ENCODE results near the gene DDX51. TPM values are rescaled to one million over a fixed set of nuclear protein-coding genes. Genes with fewer than 3 reads are reported as not detected.

DDX51 gene
- total RNA-seq, 1 experiment from 2014 or later: 29.3 TPM

GRCh38 chr12:132188451-132188901 lies 44.4 kb upstream of the DDX51 start:
- peaks cover 7% of the 10 kb centered on the region for H3K27me3 ChIP-seq (ENCODE audit: control insufficient read depth, insufficient read depth, low read length)
- H3K9me3 ChIP-seq (ENCODE audit: control insufficient read depth, insufficient read depth, low read depth, low read length): no peaks in the 10 kb centered on the region
- no peak for TF ChIP-seq SIN3A (IDR thresholded peaks at IDR 0.05; ENCODE audit: borderline replicate concordance, insufficient read depth, low read depth, low read length)
- no peak for TF ChIP-seq TCF7L2 (IDR thresholded peaks at IDR 0.05; ENCODE audit: low read depth, low read length)
- no peak for TF ChIP-seq REST (IDR thresholded peaks at IDR 0.05; ENCODE audit: insufficient read depth in 1 of 2, low read depth in 2 of 2, low read length in 1 of 2)
- TF ChIP-seq POLR2AphosphoS5 (IDR thresholded peaks at IDR 0.05; ENCODE audit: low read depth, low read length): no peak
- no peak for TF ChIP-seq CTCF (IDR thresholded peaks at IDR 0.05)
- POLR2A ChIA-PET: no interaction called here
- no TSS peak for BruUV-seq (replicated peaks)
- DNase-seq (ENCODE audit: low read depth, low spot score) (no peak), ATAC-seq (no peak)
- H3K4me1 ChIP-seq (ENCODE audit: control insufficient read depth, insufficient read depth, low read length): peaks cover 6% of the 10 kb centered on the region
- intact Hi-C loops (cut with micrococcal nuclease; ENCODE audit: unreplicated experiment) (no loop called here), in situ Hi-C loops (cut with HindIII; ENCODE audit: low pct_unique_long_range_greater_than_20kb, low sequenced_read_pairs) (no loop called here)
- no peaks in the 10 kb centered on the region for H3K36me3 ChIP-seq (ENCODE audit: control insufficient read depth, insufficient read depth, low read length)
- CTCF ChIA-PET: no interaction called here
- no peak overlapping the region for H3K4me3 ChIP-seq (ENCODE audit: low read depth in 2 of 2, low read length in 2 of 2)
- H3K27ac ChIP-seq (ENCODE audit: low read length): no peak overlapping the region

- H3K27ac ChIP-seq (ENCODE audit: low read length): no peak overlapping the region
- ATAC-seq (no peak), DNase-seq (ENCODE audit: low read depth, low spot score) (no peak)
- POLR2A ChIA-PET: no interaction called here
- in situ Hi-C loops (cut with HindIII; ENCODE audit: low pct_unique_long_range_greater_than_20kb, low sequenced_read_pairs) (no loop called here), intact Hi-C loops (cut with micrococcal nuclease; ENCODE audit: unreplicated experiment) (no loop called here)
- BruUV-seq (replicated peaks): no TSS peak
- peaks cover 6% of the 10 kb centered on the region for H3K4me1 ChIP-seq (ENCODE audit: control insufficient read depth, insufficient read depth, low read length)
- no peak overlapping the region for H3K4me3 ChIP-seq (ENCODE audit: low read depth in 2 of 2, low read length in 2 of 2)
- H3K9me3 ChIP-seq (ENCODE audit: control insufficient read depth, insufficient read depth, low read depth, low read length): no peaks in the 10 kb centered on the region
- H3K27me3 ChIP-seq (ENCODE audit: control insufficient read depth, insufficient read depth, low read length): peaks cover 9% of the 10 kb centered on the region
- TF ChIP-seq TCF7L2 (IDR thresholded peaks at IDR 0.05; ENCODE audit: low read depth, low read length) (no peak), REST (IDR thresholded peaks at IDR 0.05; ENCODE audit: insufficient read depth in 1 of 2, low read depth in 2 of 2, low read length in 1 of 2) (no peak), POLR2AphosphoS5 (IDR thresholded peaks at IDR 0.05; ENCODE audit: low read depth, low read length) (no peak), CTCF (IDR thresholded peaks at IDR 0.05) (no peak), SIN3A (IDR thresholded peaks at IDR 0.05; ENCODE audit: borderline replicate concordance, insufficient read depth, low read depth, low read length) (no peak)
- CTCF ChIA-PET: no interaction called here
- H3K36me3 ChIP-seq (ENCODE audit: control insufficient read depth, insufficient read depth, low read length): no peaks in the 10 kb centered on the region
Measured at GRCh38 chr12:132187646-132188450, 43.7 kb upstream of the DDX51 start.

Data from Panc1 (cell line).